Esophagus muscularis mucosa (tissue), 3 donors: ENCODE measurements around the gene GPBAR1.

Experiments
- CTCF ChIP-seq, 3 experiments: fragments of 200-600 bp in 2 of 3; fragments of 450-650 bp in 1 of 3; sonication (generic) in 2 of 3; IDR thresholded peaks; one replicate each; pipeline ENCODE4 v1.5.1; 2017 to 2019; ENCODE audit warnings: antibody characterized with exemption in 3 of 3, mild to moderate bottlenecking in 2 of 3, moderate library complexity in 1 of 3
- POLR2AphosphoS5 ChIP-seq, 2 donors: sonication (generic); formaldehyde crosslinking; IDR thresholded peaks; one replicate each; pipeline ENCODE4 v1.6.1; 2017; ENCODE audit warnings: antibody characterized with exemption in 2 of 2

GRCh38 chr2:218269900-218270720, 9.3 kb downstream of the GPBAR1 start, which contains the start of the genes AAMP and PNKD:
- peak in 2 of 3 experiments; percentile 25 to 28 for TF ChIP-seq CTCF (IDR thresholded peaks at IDR 0.05)
- peak; percentile 87 to 92 for TF ChIP-seq POLR2AphosphoS5 (IDR thresholded peaks at IDR 0.05)
